Glomerular endothelial cell (primary cell): ENCODE data around the gene CHML. TPM values are rescaled to one million over a fixed set of nuclear protein-coding genes. Genes with fewer than 3 reads are reported as not detected.

ENCODE experiments used
- DNase-seq: peaks from one replicate; pipeline ENCODE4 v3.0.0-alpha.2; 2011; ENCODE audit warnings: low read depth, low spot score; ENCODE audit errors: extremely low read depth
- total RNA-seq: library from RNA; depleted of rRNA; stranded (reverse); fragments of >200 nt; gene quantifications from 2 replicates; pipeline ENCODE4 v1.2.3, GENCODE V29; 2015

The CHML gene
- total RNA-seq, 1 donor from 2014 or later = 10.6 TPM

GRCh38 chr1:241592273-241592958 lies 47.8 kb downstream of the CHML start:
- DNase-seq = no peak

- no peak for DNase-seq
Measured at GRCh38 chr1:241591736-241592135, 48.4 kb downstream of the CHML start.

DNA sequence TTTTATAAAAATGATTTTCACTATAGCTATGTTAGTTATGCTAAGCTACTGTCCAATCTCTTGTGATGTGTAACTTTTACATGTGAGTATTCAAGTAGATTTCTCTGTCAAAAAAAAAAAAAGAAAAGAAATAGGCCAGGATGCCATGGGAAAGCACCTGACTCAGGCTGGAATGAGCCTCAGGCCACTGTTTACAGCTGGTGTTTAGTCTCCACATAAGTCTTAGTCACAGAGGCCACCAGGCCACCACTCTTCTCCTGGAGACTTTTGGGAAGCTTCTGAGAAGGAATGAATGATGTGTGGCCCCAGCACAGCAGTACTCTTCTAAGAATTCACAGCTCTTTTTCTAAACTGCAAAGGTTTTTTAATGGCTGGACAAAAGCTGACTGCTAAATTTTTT lies 48.9 kb downstream of the CHML start:
- no peak for DNase-seq

GRCh38 chr1:241590719-241591118 lies 49.5 kb downstream of the CHML start:
- no peak for DNase-seq

Other genes starting within 250 kb of the CHML start
- gene FH, start 120.6 kb downstream of the CHML start, total RNA-seq = 51.1 and 55.3 TPM in 2 replicates
- gene KMO, start 108.0 kb downstream of the CHML start, total RNA-seq = 3.1 TPM in 1 of 2 replicates, not detected in the other
- 23.3 and 37.3 TPM in 2 replicates for gene OPN3, start within 50 bp of the CHML start, total RNA-seq
- gene WDR64, start 11.9 kb upstream of the CHML start, total RNA-seq = not detected in 2 replicates
- 3.8 and 4.3 TPM in 2 replicates for gene EXO1, start 207.8 kb upstream of the CHML start, total RNA-seq